HepG2 (cell line): ENCODE results near the gene STYXL1. TPM values are rescaled to one million over a fixed set of nuclear protein-coding genes. Genes with fewer than 3 reads are reported as not detected.

Experiments used
- BORCS8-MEF2B ChIP-seq: sonication (generic); formaldehyde crosslinking; IDR thresholded peaks from 2 replicates; pipeline ENCODE4 v1.8.0; 2022; ENCODE audit warnings: mild to moderate bottlenecking, missing genetic modification reagents
- CAMTA2 ChIP-seq: sonication (generic); formaldehyde crosslinking; IDR thresholded peaks from 2 replicates; pipeline ENCODE4 v1.4.0; 2020; ENCODE audit warnings: mild to moderate bottlenecking, missing genetic modification reagents, borderline replicate concordance
- FOXA1 ChIP-seq, 2 experiments: fragments of 450-650 bp in 1 of 2; sonication (generic) in 1 of 2; formaldehyde crosslinking in 1 of 2; IDR thresholded peaks; 2 replicates each; pipeline versions ENCODE4 v1.4.0 to v1.6.1; 2016 to 2020; ENCODE audit warnings: missing genetic modification reagents in 1 of 2
- HCFC1 ChIP-seq: fragments of 150-350 bp; IDR thresholded peaks from 2 replicates; pipeline ENCODE4 v1.6.1; 2014; ENCODE audit warnings: low read depth, low read length
- HES4 ChIP-seq: sonication (generic); formaldehyde crosslinking; IDR thresholded peaks from 2 replicates; pipeline ENCODE4 v1.9.0; 2021; ENCODE audit warnings: mild to moderate bottlenecking, missing genetic modification reagents, borderline replicate concordance
- HNRNPK ChIP-seq: fragments of 200-400 bp; formaldehyde crosslinking; IDR thresholded peaks from 2 replicates; pipeline ENCODE4 v1.6.1; 2018; ENCODE audit warnings: low read length, low read depth, moderate library complexity, mild to moderate bottlenecking; ENCODE audit not compliant: poor library complexity, severe bottlenecking
- HOXA7 ChIP-seq: sonication (generic); formaldehyde crosslinking; IDR thresholded peaks from 2 replicates; pipeline ENCODE4 v1.8.1; 2022; ENCODE audit warnings: mild to moderate bottlenecking, missing genetic modification reagents, moderate library complexity
- PAXIP1 ChIP-seq: sonication (generic); formaldehyde crosslinking; conservative IDR thresholded peaks from 2 replicates; pipeline ENCODE4 v1.4.0; 2020; ENCODE audit warnings: mild to moderate bottlenecking, missing genetic modification reagents, moderate library complexity
- PHF20 ChIP-seq: sonication (generic); formaldehyde crosslinking; IDR thresholded peaks from 2 replicates; pipeline ENCODE4 v1.5.0; 2020; ENCODE audit warnings: mild to moderate bottlenecking, missing genetic modification reagents
- RERE ChIP-seq: IDR thresholded peaks from 2 replicates; pipeline ENCODE4 v1.6.1; 2016; ENCODE audit warnings: low read depth, missing genetic modification reagents, missing compliant biosample characterization
- RNF2 ChIP-seq: fragments of 450-650 bp; conservative IDR thresholded peaks from 2 replicates; pipeline ENCODE4 v1.6.1; 2016; ENCODE audit warnings: low read depth
- YY1 ChIP-seq: IDR thresholded peaks from 2 replicates; pipeline ENCODE4 v1.6.1; 2011; ENCODE audit warnings: low read length, low read depth, moderate library complexity, mild to moderate bottlenecking; ENCODE audit not compliant: insufficient read depth, insufficient replicate concordance
- ZBTB21 ChIP-seq: sonication (generic); formaldehyde crosslinking; IDR thresholded peaks from 2 replicates; pipeline ENCODE4 v1.4.0; 2020; ENCODE audit warnings: missing genetic modification reagents
- ZMYM3 ChIP-seq: sonication (generic); formaldehyde crosslinking; IDR thresholded peaks from 2 replicates; pipeline ENCODE4 v1.5.1; 2020; ENCODE audit warnings: mild to moderate bottlenecking, missing genetic modification reagents
- ZNF709 ChIP-seq: sonication (generic); formaldehyde crosslinking; IDR thresholded peaks from 2 replicates; pipeline ENCODE4 v1.5.0; 2020; ENCODE audit warnings: mild to moderate bottlenecking, missing genetic modification reagents
- ZNF713 ChIP-seq: sonication (generic); formaldehyde crosslinking; IDR thresholded peaks from 2 replicates; pipeline ENCODE4 v1.4.0; 2020; ENCODE audit warnings: mild to moderate bottlenecking, missing genetic modification reagents
- ZSCAN20 ChIP-seq: sonication (generic); formaldehyde crosslinking; IDR thresholded peaks from 2 replicates; pipeline ENCODE4 v1.4.0; 2020; ENCODE audit warnings: missing genetic modification reagents, mild to moderate bottlenecking, borderline replicate concordance
- polyA plus RNA-seq, 8 experiments: library from polyadenylated mRNA; depleted of rRNA in 3 of 8; stranded (reverse) in 7 of 8; unstranded in 1 of 8; fragments of >200 nt; fragmentation: Illumina TruSeq in 4 of 8; extraction: Trizol in 4 of 8; gene quantifications; 2 replicates each; pipeline versions ENCODE4 v1.2.1 to v1.2.3, GENCODE V29; 2011 to 2016; ENCODE audit warnings: low read depth in 4 of 8, missing spikeins in 1 of 8, mixed read lengths in 1 of 8; ENCODE audit not compliant: insufficient read depth in 1 of 8
- total RNA-seq, 5 experiments: library from RNA; depleted of rRNA; stranded (reverse); fragments of >200 nt; fragmentation: Illumina TruSeq; extraction: Trizol; gene quantifications; 2 replicates each; pipeline ENCODE4 v1.2.3, GENCODE V29; 2016; ENCODE audit warnings: low read depth in 1 of 5

The STYXL1 gene
- total and polyA plus RNA-seq, 2 of the 13 experiments (the other 11 are each of a cell fraction or from before 2014, with no cell fraction given), result 23.9 to 38.3 TPM

DNA sequence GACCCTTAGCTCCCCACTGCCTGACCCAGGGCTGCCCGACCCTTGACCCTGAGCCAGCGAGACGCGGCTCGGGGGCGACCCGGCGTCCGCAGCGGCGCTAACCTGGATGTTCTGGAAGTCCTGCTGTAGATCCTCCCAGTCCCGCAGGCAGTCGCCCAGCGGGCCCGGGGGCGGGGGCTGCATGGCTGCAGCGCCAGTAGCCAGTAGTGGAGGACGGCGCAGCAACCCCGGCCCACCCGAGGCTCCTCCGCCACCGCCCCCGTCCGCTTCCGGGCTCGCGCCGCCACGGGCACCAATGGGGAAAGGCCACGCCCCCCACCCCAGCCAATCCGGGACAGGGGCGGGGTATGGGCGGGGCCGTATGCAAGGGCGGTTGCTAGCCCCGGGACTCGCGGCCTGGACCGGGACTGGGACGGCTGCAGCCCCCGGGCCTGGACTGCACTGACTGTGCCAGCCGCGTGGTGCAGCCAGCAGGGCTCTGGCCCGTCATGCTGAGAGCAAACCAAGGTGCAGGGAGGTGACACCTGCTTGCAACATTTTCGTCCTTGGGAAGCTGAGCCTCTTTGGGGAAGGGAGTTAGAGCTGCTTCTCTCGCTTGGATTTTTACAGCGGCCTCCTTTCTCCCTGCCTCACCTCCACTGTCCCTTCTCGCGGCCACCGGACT is 53.3 kb downstream of the STYXL1 start, which contains the start of gene TMEM120A (continued):
- TF ChIP-seq ZSCAN20 (CRISPR knock-in tag), result no peak
- no peak for TF ChIP-seq ZNF713 (CRISPR knock-in tag)
- peak; percentile 41 for TF ChIP-seq HNRNPK
- TF ChIP-seq FOXA1 (IDR thresholded peaks at IDR 0.05), result no peak
- TF ChIP-seq FOXA1 (CRISPR knock-in tag; IDR thresholded peaks at IDR 0.05), result no peak; the same call in 1 of the 2 replicates
- TF ChIP-seq PAXIP1 (CRISPR knock-in tag), result peak; percentile 43
- TF ChIP-seq CAMTA2 (CRISPR knock-in tag), result no peak
- TF ChIP-seq ZMYM3 (CRISPR knock-in tag), result peak; percentile 97
- peak; percentile 87; the same call in 1 of the 2 replicates for TF ChIP-seq ZNF709 (CRISPR knock-in tag)
- 0 out of 2 replicates have a peak, but pooled peaks have one; percentile 18 for TF ChIP-seq RNF2
- TF ChIP-seq PHF20 (CRISPR knock-in tag), result peak; percentile 47; the same call in 1 of the 2 replicates
- no peak for TF ChIP-seq ZBTB21
- no peak for TF ChIP-seq HOXA7
- TF ChIP-seq BORCS8-MEF2B (CRISPR knock-in tag), result peak; percentile 44
- TF ChIP-seq YY1, result no peak
- peak; percentile 70; the same call in 1 of the 2 replicates for TF ChIP-seq HES4 (CRISPR knock-in tag)
- 0 out of 2 replicates have a peak, but pooled peaks have one; percentile 6 for TF ChIP-seq HCFC1
- no peak for TF ChIP-seq RERE
